Panc1 (cell line): Measurements from ENCODE around the gene GAS2. TPM values are rescaled to one million over a fixed set of nuclear protein-coding genes. Genes with fewer than 3 reads are reported as not detected.

Experiments used
- ATAC-seq: fragments of 200-7000 bp; cut with Tn5 transposase; 2 replicates; pipeline ENCODE4 v1.9.1; 2020; ENCODE audit warnings: mild to moderate bottlenecking, moderate library complexity
- BruUV-seq: library from RNA; stranded (reverse); fragments of 400-500 nt; replicated peaks from 2 replicates; lab custom pipeline; 2021; lab: Mats Ljungman, UMichigan
- CTCF ChIA-PET: fragments of 300-600 bp; sonication (Branson Sonifier 250); formaldehyde crosslinking; loops from one replicate; lab custom pipeline; 2022; ENCODE audit warnings: antibody characterized with exemption; lab: Charles Lee
- POLR2A ChIA-PET: fragments of 300-600 bp; sonication (Branson Sonifier 250); formaldehyde crosslinking; loops from one replicate; lab custom pipeline; 2022; ENCODE audit warnings: antibody characterized with exemption; lab: Charles Lee
- DNase-seq: peaks from one replicate; pipeline ENCODE4 v3.0.0-alpha.2; 2010; ENCODE audit warnings: low read depth, low spot score
- H3K27ac ChIP-seq: 2 replicates; pipeline ENCODE4 v1.5.1; 2011; ENCODE audit warnings: mild to moderate bottlenecking, low read length, inconsistent platforms
- H3K27me3 ChIP-seq: fragments of 200-500 bp; sonication (Bioruptor generic); 2 replicates; pipeline ENCODE4 v1.6.0; 2014; ENCODE audit warnings: low read length, inconsistent platforms; ENCODE audit not compliant: control insufficient read depth, insufficient read depth
- H3K36me3 ChIP-seq: fragments of 200-500 bp; sonication (Bioruptor generic); 2 replicates; pipeline ENCODE4 v1.5.1; 2014; ENCODE audit warnings: inconsistent platforms, mild to moderate bottlenecking, low read length, moderate library complexity; ENCODE audit not compliant: control insufficient read depth, insufficient read depth
- H3K4me1 ChIP-seq: 2 replicates; pipeline ENCODE4 v1.5.1; 2011; ENCODE audit warnings: inconsistent platforms, mild to moderate bottlenecking, low read length, moderate library complexity; ENCODE audit not compliant: control insufficient read depth, insufficient read depth
- H3K4me3 ChIP-seq, 2 experiments: 2 replicates each; pipeline ENCODE4 v1.5.1; 2011 to 2012; ENCODE audit warnings: low read depth in 2 of 2, low read length in 2 of 2, mild to moderate bottlenecking in 2 of 2, inconsistent platforms in 1 of 2, moderate library complexity in 1 of 2
- H3K9me3 ChIP-seq: fragments of 200-500 bp; sonication (Bioruptor generic); 2 replicates; pipeline ENCODE4 v1.5.1; 2014; ENCODE audit warnings: low read depth, mild to moderate bottlenecking, inconsistent platforms, low read length, moderate library complexity; ENCODE audit not compliant: control insufficient read depth, insufficient read depth
- CTCF ChIP-seq: fragments of 450-650 bp; IDR thresholded peaks from 2 replicates; pipeline ENCODE4 v1.5.1; 2017; ENCODE audit warnings: mild to moderate bottlenecking
- POLR2AphosphoS5 ChIP-seq: IDR thresholded peaks from 2 replicates; pipeline ENCODE4 v1.6.1; 2012; ENCODE audit warnings: mild to moderate bottlenecking, low read depth, low read length, moderate library complexity
- REST ChIP-seq, 2 experiments: IDR thresholded peaks; 2 replicates each; pipeline ENCODE4 v1.6.1; 2011 to 2012; ENCODE audit warnings: low read depth in 2 of 2, control low read depth in 1 of 2, low read length in 1 of 2, mild to moderate bottlenecking in 1 of 2, moderate library complexity in 1 of 2; ENCODE audit not compliant: insufficient read depth in 1 of 2
- SIN3A ChIP-seq: IDR thresholded peaks from 2 replicates; pipeline ENCODE4 v1.6.1; 2012; ENCODE audit warnings: low read depth, mild to moderate bottlenecking, low read length, moderate library complexity, borderline replicate concordance; ENCODE audit not compliant: insufficient read depth
- TCF7L2 ChIP-seq: IDR thresholded peaks from 2 replicates; pipeline ENCODE4 v1.6.1; 2011; ENCODE audit warnings: mild to moderate bottlenecking, low read depth, low read length, inconsistent platforms
- in situ Hi-C: cut with HindIII; loops from 2 replicates; pipeline ENCODE4 v1.10.0; 2016; ENCODE audit warnings: low sequenced_read_pairs, low pct_unique_long_range_greater_than_20kb
- intact Hi-C: fragments of 100-400 bp; cut with micrococcal nuclease; formaldehyde crosslinking; loops from one replicate; pipeline ENCODE4 v1.10.0; 2022; ENCODE audit not compliant: unreplicated experiment
- total RNA-seq: library from RNA; stranded (reverse); gene quantifications from one replicate; pipeline ENCODE4 v1.2.1, GENCODE V29; 2021; ENCODE audit not compliant: unreplicated experiment

Gene GAS2
- total RNA-seq, 1 experiment from 2014 or later, result 0.87 TPM

- Histone ChIP-seq H3K27ac (no peak overlapping the region), H3K4me1 (no peaks in the 10 kb centered on the region), H3K9me3 (no peaks in the 10 kb centered on the region), H3K36me3 (no peaks in the 10 kb centered on the region), H3K4me3 (no peak overlapping the region), H3K27me3 (no peaks in the 10 kb centered on the region)
- ChIA-PET CTCF (no interaction called here), POLR2A (no interaction called here)
- no TSS peak for BruUV-seq
- in situ Hi-C loops (no loop called here), intact Hi-C loops (no loop called here)
- no peak for ATAC-seq
- no peak for TF ChIP-seq POLR2AphosphoS5
- no peak for TF ChIP-seq REST (IDR thresholded peaks at IDR 0.05; ENCODE audit: insufficient read depth in 1 of 2, low read depth in 2 of 2, low read length in 1 of 2)
- no peak for TF ChIP-seq CTCF
- no peak for TF ChIP-seq SIN3A
- no peak for TF ChIP-seq TCF7L2
- no peak for DNase-seq
These were observed 102.7 kb downstream of the GAS2 start for GRCh38 chr11:22769081-22769480.

- CTCF ChIA-PET, result no interaction called here
- H3K4me1 ChIP-seq, result no peaks in the 10 kb centered on the region
- POLR2A ChIA-PET, result no interaction called here
- intact Hi-C loops (no loop called here), in situ Hi-C loops (no loop called here)
- no peak overlapping the region for H3K4me3 ChIP-seq
- H3K27me3 ChIP-seq, result no peaks in the 10 kb centered on the region
- DNase-seq (no peak), ATAC-seq (no peak)
- no peak overlapping the region for H3K27ac ChIP-seq
- TF ChIP-seq SIN3A (no peak), CTCF (no peak), TCF7L2 (no peak), POLR2AphosphoS5 (no peak), REST (IDR thresholded peaks at IDR 0.05; ENCODE audit: insufficient read depth in 1 of 2, low read depth in 2 of 2, low read length in 1 of 2) (no peak)
- BruUV-seq, result no TSS peak
- no peaks in the 10 kb centered on the region for H3K9me3 ChIP-seq
- no peaks in the 10 kb centered on the region for H3K36me3 ChIP-seq
These were observed 108.3 kb downstream of the GAS2 start for GRCh38 chr11:22774716-22775115.
